ENCODE results near the gene SMIM21. TPM values are rescaled to one million over a fixed set of nuclear protein-coding genes. Genes with fewer than 3 reads are reported as not detected.

Gene SMIM21
- polyA plus RNA-seq, 2 donors, result not detected

GRCh38 chr18:75462178-75462832, 34.8 kb upstream of the SMIM21 start:
- H3K4me3 ChIP-seq (ENCODE audit: low read depth in 1 of 2, low read length in 2 of 2), result no peak overlapping the region
- H3K27me3 ChIP-seq (ENCODE audit: control insufficient read depth in 1 of 2, insufficient read depth in 2 of 2, low read length in 2 of 2), result no peaks in the 10 kb centered on the region
- peaks cover 0 to 2% of the 10 kb centered on the region in 2 donors for H3K9me3 ChIP-seq (ENCODE audit: control insufficient read depth in 2 of 2, insufficient read depth in 1 of 2, low read depth in 1 of 2, low read length in 1 of 2)
- H3K4me1 ChIP-seq (ENCODE audit: control insufficient read depth in 2 of 2, insufficient read depth in 2 of 2, low read length in 1 of 2), result no peaks in the 10 kb centered on the region
- H3K36me3 ChIP-seq (ENCODE audit: control insufficient read depth in 2 of 2, insufficient read depth in 2 of 2, low read length in 1 of 2), result no peaks in the 10 kb centered on the region
- no peak overlapping the region for H3K27ac ChIP-seq (ENCODE audit: low read depth in 2 of 2, low read length in 1 of 2)
- WGBS, 2 donors, result 59 to 63% methylated on average over 10 of the region's 10 CpGs

- 27 to 44% methylated on average over 19 of the region's 19 CpGs for WGBS, 2 donors
- Histone ChIP-seq H3K27me3 (ENCODE audit: control insufficient read depth in 1 of 2, insufficient read depth in 2 of 2, low read length in 2 of 2) (no peaks in the 10 kb centered on the region), H3K36me3 (ENCODE audit: control insufficient read depth in 2 of 2, insufficient read depth in 2 of 2, low read length in 1 of 2) (no peaks in the 10 kb centered on the region), H3K27ac (ENCODE audit: low read depth in 2 of 2, low read length in 1 of 2) (peak overlapping the region in 1 of 2 donors; percentile 16), H3K4me1 (ENCODE audit: control insufficient read depth in 2 of 2, insufficient read depth in 2 of 2, low read length in 1 of 2) (peaks cover 0 to 2% of the 10 kb centered on the region in 2 donors), H3K9me3 (ENCODE audit: control insufficient read depth in 2 of 2, insufficient read depth in 1 of 2, low read depth in 1 of 2, low read length in 1 of 2) (no peaks in the 10 kb centered on the region), H3K4me3 (ENCODE audit: low read depth in 1 of 2, low read length in 2 of 2) (peak overlapping the region in 1 of 2 donors; percentile 32)
Observed at GRCh38 chr18:75456199-75456631, 28.7 kb upstream of the SMIM21 start.

GRCh38 chr18:75455249-75456198, 28.0 kb upstream of the SMIM21 start:
- peak overlapping the region; percentile 32 to 33 for H3K4me3 ChIP-seq (ENCODE audit: low read depth in 1 of 2, low read length in 2 of 2)
- peak overlapping the region; percentile 5 to 30 for H3K27ac ChIP-seq (ENCODE audit: low read depth in 2 of 2, low read length in 1 of 2)
- 9 to 11% methylated on average over 84 of the region's 84 CpGs for whole genome bisulfite sequencing, 2 donors
- H3K27me3 ChIP-seq (ENCODE audit: control insufficient read depth in 1 of 2, insufficient read depth in 2 of 2, low read length in 2 of 2), result no peaks in the 10 kb centered on the region
- peaks cover 0 to 2% of the 10 kb centered on the region in 2 donors for H3K4me1 ChIP-seq (ENCODE audit: control insufficient read depth in 2 of 2, insufficient read depth in 2 of 2, low read length in 1 of 2)
- no peaks in the 10 kb centered on the region for H3K9me3 ChIP-seq (ENCODE audit: control insufficient read depth in 2 of 2, insufficient read depth in 1 of 2, low read depth in 1 of 2, low read length in 1 of 2)
- H3K36me3 ChIP-seq (ENCODE audit: control insufficient read depth in 2 of 2, insufficient read depth in 2 of 2, low read length in 1 of 2), result no peaks in the 10 kb centered on the region

- H3K27me3 ChIP-seq (ENCODE audit: control insufficient read depth in 1 of 2, insufficient read depth in 2 of 2, low read length in 2 of 2), result no peaks in the 10 kb centered on the region
- 79 to 86% methylated on average over 14 of the region's 14 CpGs for WGBS, 2 donors
- H3K4me3 ChIP-seq (ENCODE audit: low read depth in 1 of 2, low read length in 2 of 2), result no peak overlapping the region
- no peaks in the 10 kb centered on the region for H3K36me3 ChIP-seq (ENCODE audit: control insufficient read depth in 2 of 2, insufficient read depth in 2 of 2, low read length in 1 of 2)
- peaks cover 0 to 2% of the 10 kb centered on the region in 2 donors for H3K4me1 ChIP-seq (ENCODE audit: control insufficient read depth in 2 of 2, insufficient read depth in 2 of 2, low read length in 1 of 2)
- H3K27ac ChIP-seq (ENCODE audit: low read depth in 2 of 2, low read length in 1 of 2), result peak overlapping the region in 1 of 2 donors; percentile 51
- H3K9me3 ChIP-seq (ENCODE audit: control insufficient read depth in 2 of 2, insufficient read depth in 1 of 2, low read depth in 1 of 2, low read length in 1 of 2), result no peaks in the 10 kb centered on the region
Observed at GRCh38 chr18:75454022-75454795, 26.7 kb upstream of the SMIM21 start.

DNA sequence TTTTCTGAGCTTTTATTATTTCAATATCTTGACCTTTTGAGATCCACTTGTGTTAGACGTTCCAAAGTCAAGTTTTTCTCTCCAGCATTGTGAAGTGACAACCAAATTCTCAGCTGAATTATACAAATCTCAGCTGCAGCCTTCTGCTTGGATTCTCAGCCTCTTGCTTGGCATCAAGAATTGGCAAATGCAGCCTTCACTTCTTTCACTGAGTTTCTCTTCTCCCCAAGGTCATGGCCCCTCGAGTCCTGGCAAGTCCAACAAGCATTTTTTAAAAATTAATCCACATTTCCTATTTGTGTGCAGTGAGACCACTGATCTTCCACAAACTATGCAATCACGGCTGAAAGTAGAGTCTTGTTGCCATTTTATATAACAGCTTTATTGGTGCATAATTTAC, 23.4 kb upstream of the SMIM21 start:
- H3K4me1 ChIP-seq (ENCODE audit: control insufficient read depth in 2 of 2, insufficient read depth in 2 of 2, low read length in 1 of 2), result no peaks in the 10 kb centered on the region
- 45 to 47% methylated on average over 3 of the region's 3 CpGs for WGBS, 2 donors
- H3K27ac ChIP-seq (ENCODE audit: low read depth in 2 of 2, low read length in 1 of 2), result no peak overlapping the region
- no peaks in the 10 kb centered on the region for H3K27me3 ChIP-seq (ENCODE audit: control insufficient read depth in 1 of 2, insufficient read depth in 2 of 2, low read length in 2 of 2)
- no peaks in the 10 kb centered on the region for H3K36me3 ChIP-seq (ENCODE audit: control insufficient read depth in 2 of 2, insufficient read depth in 2 of 2, low read length in 1 of 2)
- H3K9me3 ChIP-seq (ENCODE audit: control insufficient read depth in 2 of 2, insufficient read depth in 1 of 2, low read depth in 1 of 2, low read length in 1 of 2), result no peaks in the 10 kb centered on the region
- no peak overlapping the region for H3K4me3 ChIP-seq (ENCODE audit: low read depth in 1 of 2, low read length in 2 of 2)

GRCh38 chr18:75441896-75442295, 14.4 kb upstream of the SMIM21 start:
- H3K4me1 ChIP-seq (ENCODE audit: control insufficient read depth in 2 of 2, insufficient read depth in 2 of 2, low read length in 1 of 2), result no peaks in the 10 kb centered on the region
- no peaks in the 10 kb centered on the region for H3K36me3 ChIP-seq (ENCODE audit: control insufficient read depth in 2 of 2, insufficient read depth in 2 of 2, low read length in 1 of 2)
- H3K27me3 ChIP-seq (ENCODE audit: control insufficient read depth in 1 of 2, insufficient read depth in 2 of 2, low read length in 2 of 2), result peaks cover 0 to 3% of the 10 kb centered on the region in 2 donors
- WGBS, 2 donors, result 79 to 89% methylated on average over 5 of the region's 5 CpGs
- H3K4me3 ChIP-seq (ENCODE audit: low read depth in 1 of 2, low read length in 2 of 2), result no peak overlapping the region
- no peaks in the 10 kb centered on the region for H3K9me3 ChIP-seq (ENCODE audit: control insufficient read depth in 2 of 2, insufficient read depth in 1 of 2, low read depth in 1 of 2, low read length in 1 of 2)
- no peak overlapping the region for H3K27ac ChIP-seq (ENCODE audit: low read depth in 2 of 2, low read length in 1 of 2)

GRCh38 chr18:75439348-75439747, 11.8 kb upstream of the SMIM21 start:
- Histone ChIP-seq H3K36me3 (ENCODE audit: control insufficient read depth in 2 of 2, insufficient read depth in 2 of 2, low read length in 1 of 2) (no peaks in the 10 kb centered on the region), H3K4me1 (ENCODE audit: control insufficient read depth in 2 of 2, insufficient read depth in 2 of 2, low read length in 1 of 2) (no peaks in the 10 kb centered on the region), H3K27me3 (ENCODE audit: control insufficient read depth in 1 of 2, insufficient read depth in 2 of 2, low read length in 2 of 2) (peaks cover 0 to 3% of the 10 kb centered on the region in 2 donors), H3K4me3 (ENCODE audit: low read depth in 1 of 2, low read length in 2 of 2) (no peak overlapping the region), H3K27ac (ENCODE audit: low read depth in 2 of 2, low read length in 1 of 2) (no peak overlapping the region), H3K9me3 (ENCODE audit: control insufficient read depth in 2 of 2, insufficient read depth in 1 of 2, low read depth in 1 of 2, low read length in 1 of 2) (no peaks in the 10 kb centered on the region)
- WGBS, 2 donors, result 91 to 94% methylated on average over 4 of the region's 4 CpGs

- Histone ChIP-seq H3K4me3 (ENCODE audit: low read depth in 1 of 2, low read length in 2 of 2) (no peak overlapping the region), H3K9me3 (ENCODE audit: control insufficient read depth in 2 of 2, insufficient read depth in 1 of 2, low read depth in 1 of 2, low read length in 1 of 2) (no peaks in the 10 kb centered on the region), H3K4me1 (ENCODE audit: control insufficient read depth in 2 of 2, insufficient read depth in 2 of 2, low read length in 1 of 2) (no peaks in the 10 kb centered on the region), H3K27me3 (ENCODE audit: control insufficient read depth in 1 of 2, insufficient read depth in 2 of 2, low read length in 2 of 2) (peaks cover 0 to 3% of the 10 kb centered on the region in 2 donors), H3K36me3 (ENCODE audit: control insufficient read depth in 2 of 2, insufficient read depth in 2 of 2, low read length in 1 of 2) (no peaks in the 10 kb centered on the region), H3K27ac (ENCODE audit: low read depth in 2 of 2, low read length in 1 of 2) (no peak overlapping the region)
- 59 to 63% methylated on average over 3 of the region's 3 CpGs for WGBS, 2 donors
Observed at GRCh38 chr18:75438891-75439290, 11.4 kb upstream of the SMIM21 start.

DNA sequence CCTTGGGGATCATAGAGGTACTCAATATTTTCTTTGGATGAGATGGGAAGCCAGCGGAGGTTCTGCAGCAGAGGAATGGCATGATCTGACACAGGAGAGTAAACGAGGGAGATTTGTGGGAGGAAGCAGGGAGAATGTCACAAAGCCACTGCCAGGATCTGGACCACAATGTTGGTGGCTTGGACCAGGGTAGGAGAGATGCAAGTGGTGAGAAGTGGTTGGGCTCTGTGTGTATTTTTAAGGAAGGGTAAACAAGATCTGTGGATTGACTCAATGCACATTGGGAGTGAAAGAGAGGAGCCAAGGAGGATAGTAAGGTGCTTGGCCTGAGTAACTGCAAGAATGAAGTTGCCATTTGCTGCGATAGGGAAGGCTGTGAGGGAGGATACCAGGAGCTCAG, 10.5 kb upstream of the SMIM21 start:
- no peaks in the 10 kb centered on the region for H3K4me1 ChIP-seq (ENCODE audit: control insufficient read depth in 2 of 2, insufficient read depth in 2 of 2, low read length in 1 of 2)
- no peak overlapping the region for H3K4me3 ChIP-seq (ENCODE audit: low read depth in 1 of 2, low read length in 2 of 2)
- no peaks in the 10 kb centered on the region for H3K27me3 ChIP-seq (ENCODE audit: control insufficient read depth in 1 of 2, insufficient read depth in 2 of 2, low read length in 2 of 2)
- H3K9me3 ChIP-seq (ENCODE audit: control insufficient read depth in 2 of 2, insufficient read depth in 1 of 2, low read depth in 1 of 2, low read length in 1 of 2), result no peaks in the 10 kb centered on the region
- WGBS, 2 donors, result 87 to 92% methylated on average over 3 of the region's 3 CpGs
- H3K36me3 ChIP-seq (ENCODE audit: control insufficient read depth in 2 of 2, insufficient read depth in 2 of 2, low read length in 1 of 2), result no peaks in the 10 kb centered on the region
- H3K27ac ChIP-seq (ENCODE audit: low read depth in 2 of 2, low read length in 1 of 2), result no peak overlapping the region

Data from esophagus (tissue), 2 donors.